ENCODE data around the gene MPPE1.
"Not testable (repeated sequence)": the region's sequence is repeated elsewhere in the genome, so short reads cannot be mapped to it uniquely, and the experiment has no call there.

Gene MPPE1

GRCh38 chr18:11925800-11926481 lies 17.8 kb upstream of the MPPE1 start:
- no peak for DNase-seq

- no peak for DNase-seq
Observed at GRCh38 chr18:11923450-11923849, 15.3 kb upstream of the MPPE1 start.

- not testable (repeated sequence) for DNase-seq
Observed at GRCh38 chr18:11919522-11919921, 11.4 kb upstream of the MPPE1 start.

GRCh38 chr18:11916880-11917279 lies 8.8 kb upstream of the MPPE1 start:
- peak; percentile 78 to 80 for DNase-seq

GRCh38 chr18:11909591-11910026 lies 1.5 kb upstream of the MPPE1 start:
- peak; percentile 71 to 78 for DNase-seq

GRCh38 chr18:11909061-11909455 lies 941 bp upstream of the MPPE1 start:
- DNase-seq: peak in 1 of 2 donors; percentile 13

- no peak for DNase-seq
Observed at GRCh38 chr18:11906926-11907874, 917 bp downstream of the MPPE1 start.

- no peak for DNase-seq
Observed at GRCh38 chr18:11906176-11906575, 1.9 kb downstream of the MPPE1 start.

- no peak for DNase-seq
Observed at GRCh38 chr18:11905613-11906012, 2.5 kb downstream of the MPPE1 start.

- DNase-seq: no peak
Observed at GRCh38 chr18:11902522-11903292, 5.4 kb downstream of the MPPE1 start.

- DNase-seq: no peak
Observed at GRCh38 chr18:11901826-11902438, 6.2 kb downstream of the MPPE1 start.

GRCh38 chr18:11899063-11899462 lies 9.1 kb downstream of the MPPE1 start:
- no peak for DNase-seq

- DNase-seq: no peak
Observed at GRCh38 chr18:11897781-11898180, 10.3 kb downstream of the MPPE1 start.

- DNase-seq: not testable (repeated sequence)
Observed at GRCh38 chr18:11892438-11892837, 15.7 kb downstream of the MPPE1 start.

GRCh38 chr18:11891737-11892136 lies 16.4 kb downstream of the MPPE1 start:
- no peak for DNase-seq

GRCh38 chr18:11889284-11889683 lies 18.8 kb downstream of the MPPE1 start:
- DNase-seq: no peak

- no peak for DNase-seq
Observed at GRCh38 chr18:11888726-11889125, 19.4 kb downstream of the MPPE1 start.

GRCh38 chr18:11887328-11888128 lies 20.6 kb downstream of the MPPE1 start:
- DNase-seq: no peak

GRCh38 chr18:11886577-11887110 lies 21.5 kb downstream of the MPPE1 start:
- DNase-seq: no peak

GRCh38 chr18:11885278-11885947 lies 22.7 kb downstream of the MPPE1 start:
- DNase-seq: peak; percentile 73 to 82
